Activated naive CD8-positive, alpha-beta T cell (primary cell): ENCODE results near the gene CPPED1.

Experiments
- H3K27ac Mint-ChIP-seq: one replicate; pipeline ENCODE4 v1.8.0; 2021; ENCODE audit warnings: mixed read lengths
- H3K27me3 Mint-ChIP-seq: one replicate; pipeline ENCODE4 v1.8.0; 2021; ENCODE audit warnings: mixed read lengths
- H3K36me3 Mint-ChIP-seq: one replicate; pipeline ENCODE4 v1.8.0; 2021; ENCODE audit warnings: mixed read lengths
- H3K4me1 Mint-ChIP-seq: one replicate; pipeline ENCODE4 v1.8.0; 2021; ENCODE audit warnings: low read depth, mixed read lengths
- H3K4me3 Mint-ChIP-seq: one replicate; pipeline ENCODE4 v1.8.0; 2021; ENCODE audit warnings: mild to moderate bottlenecking, mixed read lengths
- H3K9me3 Mint-ChIP-seq: one replicate; pipeline ENCODE4 v1.8.0; 2021; ENCODE audit warnings: low read depth, mixed read lengths

Gene CPPED1

DNA sequence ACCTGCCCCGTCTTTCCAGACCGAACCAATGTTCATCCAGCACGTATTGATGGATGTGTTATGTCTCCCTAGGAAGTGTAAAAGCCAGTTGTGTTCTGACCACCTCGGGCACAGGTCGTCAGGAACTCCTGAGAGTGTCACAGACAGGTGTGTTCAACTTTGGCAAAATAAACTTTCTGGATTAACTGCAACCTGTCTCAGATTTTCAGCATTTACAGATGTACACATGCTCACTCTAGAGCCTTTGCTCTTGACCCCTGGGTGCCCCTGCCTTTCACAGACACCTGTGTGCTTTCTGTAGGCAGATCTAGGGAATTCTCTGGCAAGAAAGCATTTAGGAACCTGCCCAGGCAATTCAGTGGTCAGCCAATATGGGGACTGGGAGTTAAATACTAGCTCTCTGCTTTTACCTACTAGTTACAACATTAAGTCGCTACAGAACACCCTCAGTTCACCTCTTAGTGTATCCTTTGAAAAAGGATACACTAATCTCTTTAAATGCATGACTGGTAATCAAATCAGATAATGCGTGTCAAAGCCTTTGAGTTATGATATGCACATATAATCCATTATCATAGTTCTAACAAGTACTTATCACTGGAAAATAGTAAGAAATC, 188.9 kb downstream of the CPPED1 start:
- no peaks in the 10 kb centered on the region for H3K9me3 Mint-ChIP-seq
- peaks cover 5% of the 10 kb centered on the region for H3K27me3 Mint-ChIP-seq
- peak overlapping the region; percentile 28 for H3K4me3 Mint-ChIP-seq
- H3K27ac Mint-ChIP-seq, result peak overlapping the region; percentile 34
- peaks cover 45% of the 10 kb centered on the region for H3K4me1 Mint-ChIP-seq
- peaks cover 4% of the 10 kb centered on the region for H3K36me3 Mint-ChIP-seq

- Mint-ChIP-seq H3K4me3 (peak overlapping the region; percentile 28), H3K27ac (peak overlapping the region; percentile 84), H3K9me3 (no peaks in the 10 kb centered on the region), H3K27me3 (peaks cover 5% of the 10 kb centered on the region), H3K36me3 (peaks cover 4% of the 10 kb centered on the region), H3K4me1 (peaks cover 43% of the 10 kb centered on the region)
These were observed 189.6 kb downstream of the CPPED1 start for GRCh38 chr16:12613992-12614661.

- H3K36me3 Mint-ChIP-seq, result peaks cover 4% of the 10 kb centered on the region
- H3K4me3 Mint-ChIP-seq, result peak overlapping the region; percentile 24
- peak overlapping the region; percentile 84 for H3K27ac Mint-ChIP-seq
- peaks cover 5% of the 10 kb centered on the region for H3K27me3 Mint-ChIP-seq
- peaks cover 41% of the 10 kb centered on the region for H3K4me1 Mint-ChIP-seq
- no peaks in the 10 kb centered on the region for H3K9me3 Mint-ChIP-seq
These were observed 190.3 kb downstream of the CPPED1 start for GRCh38 chr16:12613131-12613991.

- H3K36me3 Mint-ChIP-seq, result peaks cover 4% of the 10 kb centered on the region
- peak overlapping the region; percentile 84 for H3K27ac Mint-ChIP-seq
- H3K27me3 Mint-ChIP-seq, result peaks cover 8% of the 10 kb centered on the region
- peaks cover 4% of the 10 kb centered on the region for H3K9me3 Mint-ChIP-seq
- H3K4me1 Mint-ChIP-seq, result peaks cover 38% of the 10 kb centered on the region
- peak overlapping the region; percentile 24 for H3K4me3 Mint-ChIP-seq
These were observed 191.0 kb downstream of the CPPED1 start for GRCh38 chr16:12612598-12613101.

DNA sequence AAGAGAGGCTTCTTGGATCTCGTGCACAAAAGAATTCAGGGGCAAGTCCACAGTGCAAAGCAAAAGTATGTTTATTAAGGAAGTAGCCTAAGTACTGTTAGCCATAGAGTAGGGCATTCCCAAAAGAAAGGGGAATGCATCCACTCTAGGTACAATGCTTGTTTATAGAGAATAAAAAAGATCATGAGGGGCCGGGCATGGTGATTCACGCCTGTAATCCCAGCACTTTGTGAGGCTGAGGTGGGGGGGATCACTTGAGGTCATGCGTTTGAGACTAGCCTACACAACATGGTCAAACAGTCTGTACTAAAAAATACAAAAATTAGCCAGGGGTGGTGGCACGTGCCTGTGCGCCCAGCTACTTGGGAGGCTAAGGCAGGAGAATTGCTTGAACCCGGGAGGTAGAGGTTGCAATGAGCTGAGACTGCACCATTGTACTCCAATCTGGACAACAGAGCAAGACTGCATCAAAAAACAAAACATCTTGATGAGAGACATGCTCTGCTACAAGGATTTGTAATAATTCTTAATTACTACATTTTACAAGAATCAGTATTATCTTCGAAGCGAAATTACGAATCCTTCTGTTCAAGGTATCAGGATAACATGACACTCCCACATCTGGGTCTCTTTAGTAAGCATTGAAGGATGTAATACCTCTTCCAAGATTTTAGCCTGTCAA, 191.6 kb downstream of the CPPED1 start:
- peaks cover 4% of the 10 kb centered on the region for H3K9me3 Mint-ChIP-seq
- H3K4me3 Mint-ChIP-seq, result no peak overlapping the region
- peak overlapping the region; percentile 84 for H3K27ac Mint-ChIP-seq
- H3K4me1 Mint-ChIP-seq, result peaks cover 32% of the 10 kb centered on the region
- peaks cover 4% of the 10 kb centered on the region for H3K36me3 Mint-ChIP-seq
- peaks cover 8% of the 10 kb centered on the region for H3K27me3 Mint-ChIP-seq

GRCh38 chr16:12611006-12611477, 192.6 kb downstream of the CPPED1 start:
- Mint-ChIP-seq H3K27ac (no peak overlapping the region), H3K27me3 (peaks cover 12% of the 10 kb centered on the region), H3K9me3 (peaks cover 12% of the 10 kb centered on the region), H3K36me3 (peaks cover 7% of the 10 kb centered on the region), H3K4me3 (no peak overlapping the region), H3K4me1 (peaks cover 27% of the 10 kb centered on the region)

DNA sequence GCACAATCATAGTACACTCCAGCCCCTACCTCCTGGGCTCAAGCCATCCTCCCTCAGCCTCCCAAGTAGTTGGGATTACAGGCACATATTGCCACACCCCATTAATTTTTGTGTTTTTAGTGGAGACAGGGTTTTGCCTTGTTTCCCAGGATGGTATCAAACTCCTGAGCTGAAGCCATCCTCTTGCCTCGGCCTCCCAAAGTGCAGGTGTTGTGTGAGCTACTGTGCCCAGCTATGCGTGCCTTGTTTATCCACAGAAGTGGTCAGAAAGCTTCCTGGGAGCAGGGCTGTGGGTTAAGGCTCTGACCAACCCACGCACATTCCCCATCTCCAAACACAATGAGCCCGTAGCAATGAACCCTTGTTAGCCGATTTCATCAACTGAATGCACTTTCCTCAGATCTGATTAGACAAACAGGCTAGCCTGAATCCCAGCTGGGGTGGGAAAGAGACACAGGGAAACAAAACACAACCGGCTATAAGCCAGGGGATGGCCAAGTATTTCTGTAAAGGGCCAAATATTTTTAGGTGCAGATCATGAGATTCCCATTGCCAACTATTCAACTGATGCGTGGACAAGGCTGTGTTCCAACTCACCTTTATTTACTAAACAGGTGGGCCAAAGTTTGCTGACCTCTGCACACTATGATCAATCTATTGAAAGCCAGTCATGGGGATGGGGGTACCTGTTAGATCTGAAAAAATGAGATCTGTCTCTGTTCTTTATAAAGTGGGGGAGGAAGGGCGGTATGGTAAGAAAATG, 193.6 kb downstream of the CPPED1 start:
- Mint-ChIP-seq H3K27me3 (peaks cover 12% of the 10 kb centered on the region), H3K36me3 (peaks cover 7% of the 10 kb centered on the region), H3K27ac (peak overlapping the region; percentile 34), H3K9me3 (peaks cover 12% of the 10 kb centered on the region), H3K4me1 (peaks cover 27% of the 10 kb centered on the region), H3K4me3 (no peak overlapping the region)
